Hepatocyte (in vitro differentiated cells): Measurements from ENCODE around the gene PLA2G2C. TPM values are rescaled to one million over a fixed set of nuclear protein-coding genes. Genes with fewer than 3 reads are reported as not detected.

Source experiments
- DNase-seq: peaks from one replicate; pipeline ENCODE4 v3.0.0-alpha.2; 2016; ENCODE audit warnings: low spot score
- H2AFZ ChIP-seq: fragments of 200-600 bp; sonication (generic); 2 replicates; pipeline ENCODE4 v1.6.0; 2016; ENCODE audit warnings: antibody characterized with exemption, mild to moderate bottlenecking
- H3K27ac ChIP-seq: fragments of 200-600 bp; sonication (generic); 2 replicates; pipeline ENCODE4 v1.5.1; 2016; ENCODE audit warnings: mild to moderate bottlenecking
- H3K27me3 ChIP-seq: fragments of 200-600 bp; sonication (generic); 2 replicates; pipeline ENCODE4 v1.6.1; 2016
- H3K36me3 ChIP-seq: fragments of 200-600 bp; sonication (generic); replicated peaks from 2 replicates; pipeline ENCODE4 v1.5.1; 2016; ENCODE audit warnings: low read depth; ENCODE audit not compliant: insufficient read depth
- H3K4me1 ChIP-seq: fragments of 200-600 bp; sonication (generic); 2 replicates; pipeline ENCODE4 v1.5.1; 2016; ENCODE audit warnings: mild to moderate bottlenecking, moderate library complexity; ENCODE audit not compliant: insufficient read depth
- H3K4me2 ChIP-seq: fragments of 200-600 bp; sonication (generic); 2 replicates; pipeline ENCODE4 v1.6.0; 2016
- H3K4me3 ChIP-seq: fragments of 200-600 bp; sonication (generic); 2 replicates; pipeline ENCODE4 v1.5.1; 2016; ENCODE audit warnings: mild to moderate bottlenecking
- H3K79me2 ChIP-seq: fragments of 200-600 bp; sonication (generic); 2 replicates; pipeline ENCODE4 v1.6.0; 2017; ENCODE audit warnings: mild to moderate bottlenecking
- H3K9me2 ChIP-seq: fragments of 200-600 bp; sonication (generic); replicated peaks from 2 replicates; pipeline ENCODE4 v1.6.0; 2017; ENCODE audit warnings: mild to moderate bottlenecking; ENCODE audit not compliant: insufficient read depth
- H3K9me3 ChIP-seq: fragments of 200-600 bp; sonication (generic); 2 replicates; pipeline ENCODE4 v1.5.1; 2016; ENCODE audit warnings: low read depth, mild to moderate bottlenecking
- H4K20me1 ChIP-seq: fragments of 200-600 bp; sonication (generic); 2 replicates; pipeline ENCODE4 v1.6.0; 2016; ENCODE audit warnings: mild to moderate bottlenecking; ENCODE audit not compliant: insufficient read depth, poor library complexity, severe bottlenecking
- CTCF ChIP-seq: fragments of 200-600 bp; sonication (generic); IDR thresholded peaks from 2 replicates; pipeline ENCODE4 v1.5.1; 2016; ENCODE audit warnings: antibody characterized with exemption, mild to moderate bottlenecking; ENCODE audit not compliant: poor library complexity
- EZH2 ChIP-seq: fragments of 200-600 bp; sonication (generic); IDR thresholded peaks from 2 replicates; pipeline ENCODE4 v1.6.1; 2016; ENCODE audit warnings: antibody characterized with exemption, mild to moderate bottlenecking, borderline replicate concordance
- EZH2phosphoT487 ChIP-seq: fragments of 200-600 bp; sonication (generic); IDR thresholded peaks from one replicate; pipeline ENCODE4 v1.6.1; 2018; ENCODE audit warnings: antibody characterized with exemption, mild to moderate bottlenecking, low read depth, moderate library complexity; ENCODE audit not compliant: unreplicated experiment, severe bottlenecking
- WGBS: methylation state at CpG from one replicate; pipeline ENCODE4 v1.1.6; 2016; ENCODE audit warnings: low lambda C conversion rate; ENCODE audit errors: missing lambda C conversion rate; 5-methylcytosine and 5-hydroxymethylcytosine counted together
- polyA plus RNA-seq: library from polyadenylated mRNA; unstranded; fragments of >200 nt; fragmentation: Nextera tagmentation; extraction: Ambion mirVana; gene quantifications from 2 replicates; pipeline ENCODE4 v1.2.1, GENCODE V29; 2016
- total RNA-seq: library from RNA; depleted of rRNA; stranded (reverse); fragments of >200 nt; gene quantifications from 2 replicates; pipeline ENCODE4 v1.2.3, GENCODE V29; 2014

Gene PLA2G2C
- total and polyA plus RNA-seq, 2 experiments from 2014 or later: not detected

GRCh38 chr1:20207546-20207945, 21.2 kb upstream of the PLA2G2C start:
- H3K9me3 ChIP-seq: no peaks in the 10 kb centered on the region
- TF ChIP-seq EZH2: no peak
- no peak for TF ChIP-seq CTCF
- no peak for TF ChIP-seq EZH2phosphoT487
- WGBS: 79% methylated on average over 4 of the region's 4 CpGs
- no peaks in the 10 kb centered on the region for H4K20me1 ChIP-seq
- no peak overlapping the region for H3K4me2 ChIP-seq
- no peaks in the 10 kb centered on the region for H3K9me2 ChIP-seq
- no peaks in the 10 kb centered on the region for H3K4me1 ChIP-seq
- H3K27me3 ChIP-seq: no peaks in the 10 kb centered on the region
- DNase-seq: no peak
- H3K27ac ChIP-seq: no peak overlapping the region
- H3K4me3 ChIP-seq: no peak overlapping the region
- no peaks in the 10 kb centered on the region for H3K79me2 ChIP-seq
- no peaks in the 10 kb centered on the region for H3K36me3 ChIP-seq
- H2AFZ ChIP-seq: no peak overlapping the region

DNA sequence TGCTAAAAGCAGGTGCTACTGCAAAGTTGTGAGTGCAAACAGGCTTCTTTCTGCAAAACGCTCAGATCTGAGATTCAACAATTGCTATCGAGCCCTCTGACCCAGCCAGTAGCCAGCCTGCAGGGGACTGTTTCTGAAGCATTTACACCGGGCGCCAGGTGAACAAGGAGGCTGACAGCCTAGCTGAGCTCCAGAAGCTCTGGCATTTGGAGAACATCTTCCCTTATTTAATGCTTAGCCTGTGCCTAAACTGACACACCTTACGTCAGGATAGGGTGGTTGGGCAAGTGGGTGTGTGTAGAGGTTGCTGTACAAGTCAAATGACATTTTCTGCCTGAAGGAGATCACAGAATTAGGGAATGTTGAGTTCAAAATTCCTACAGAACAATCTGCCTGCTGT, 15.8 kb upstream of the PLA2G2C start:
- TF ChIP-seq CTCF (no peak), EZH2phosphoT487 (no peak), EZH2 (no peak)
- Histone ChIP-seq H3K4me3 (no peak overlapping the region), H2AFZ (no peak overlapping the region), H3K27me3 (peaks cover 3% of the 10 kb centered on the region), H3K4me2 (no peak overlapping the region), H4K20me1 (no peaks in the 10 kb centered on the region), H3K27ac (no peak overlapping the region), H3K4me1 (peaks cover 4% of the 10 kb centered on the region), H3K9me2 (no peaks in the 10 kb centered on the region), H3K79me2 (no peaks in the 10 kb centered on the region), H3K36me3 (no peaks in the 10 kb centered on the region), H3K9me3 (no peaks in the 10 kb centered on the region)
- WGBS: 92% methylated on average over 5 of the region's 5 CpGs
- no peak for DNase-seq

GRCh38 chr1:20200966-20201365, 14.6 kb upstream of the PLA2G2C start:
- TF ChIP-seq EZH2: no peak
- no peak for TF ChIP-seq CTCF
- TF ChIP-seq EZH2phosphoT487: no peak
- Histone ChIP-seq H3K4me1 (peaks cover 4% of the 10 kb centered on the region), H3K36me3 (no peaks in the 10 kb centered on the region), H4K20me1 (no peaks in the 10 kb centered on the region), H3K79me2 (no peaks in the 10 kb centered on the region), H3K9me3 (no peaks in the 10 kb centered on the region), H3K4me3 (no peak overlapping the region), H3K27ac (no peak overlapping the region), H3K4me2 (no peak overlapping the region), H3K27me3 (peaks cover 3% of the 10 kb centered on the region), H2AFZ (no peak overlapping the region), H3K9me2 (no peaks in the 10 kb centered on the region)
- DNase-seq: no peak
- WGBS: 88% methylated on average over 2 of the region's 2 CpGs

DNA sequence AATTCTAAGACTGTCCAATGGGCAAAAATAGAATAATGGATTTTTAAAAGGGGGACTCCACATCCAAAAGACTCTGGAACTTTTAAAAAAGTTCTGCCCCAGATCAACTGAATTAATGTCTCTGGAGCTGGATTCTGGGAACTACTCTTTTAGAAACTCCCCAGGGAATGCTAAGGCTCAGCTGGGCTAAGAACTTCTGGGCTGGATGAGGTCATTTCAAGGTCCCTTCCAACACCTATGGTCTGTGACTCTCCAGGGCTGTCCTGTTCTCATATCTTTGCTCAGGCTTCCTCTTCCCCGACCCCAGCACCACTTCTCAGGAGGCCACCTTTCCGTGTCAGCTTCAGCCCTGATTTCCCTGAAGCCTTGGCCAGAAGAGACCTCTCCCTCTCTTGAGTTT, 13.5 kb upstream of the PLA2G2C start:
- H3K27me3 ChIP-seq: peaks cover 3% of the 10 kb centered on the region
- TF ChIP-seq EZH2 (no peak), EZH2phosphoT487 (no peak), CTCF (no peak)
- H3K36me3 ChIP-seq: no peaks in the 10 kb centered on the region
- no peak for DNase-seq
- no peak overlapping the region for H3K27ac ChIP-seq
- no peaks in the 10 kb centered on the region for H3K79me2 ChIP-seq
- H3K9me2 ChIP-seq: no peaks in the 10 kb centered on the region
- peaks cover 4% of the 10 kb centered on the region for H3K4me1 ChIP-seq
- no peak overlapping the region for H3K4me3 ChIP-seq
- no peaks in the 10 kb centered on the region for H3K9me3 ChIP-seq
- H3K4me2 ChIP-seq: no peak overlapping the region
- no peaks in the 10 kb centered on the region for H4K20me1 ChIP-seq
- no peak overlapping the region for H2AFZ ChIP-seq
- 75% methylated on average over 2 of the region's 2 CpGs for WGBS
